Measurements from ENCODE around the gene DMBT1.

The DMBT1 gene

GRCh38 chr10:122647383-122647968 lies 86.9 kb downstream of the DMBT1 start:
- no peak for DNase-seq (ENCODE audit: low spot score)

- DNase-seq (ENCODE audit: low spot score) = peak; percentile 80
These were observed 88.3 kb downstream of the DMBT1 start for GRCh38 chr10:122648599-122649428.

GRCh38 chr10:122649903-122650302 lies 89.3 kb downstream of the DMBT1 start:
- no peak for DNase-seq (ENCODE audit: low spot score)

DNA sequence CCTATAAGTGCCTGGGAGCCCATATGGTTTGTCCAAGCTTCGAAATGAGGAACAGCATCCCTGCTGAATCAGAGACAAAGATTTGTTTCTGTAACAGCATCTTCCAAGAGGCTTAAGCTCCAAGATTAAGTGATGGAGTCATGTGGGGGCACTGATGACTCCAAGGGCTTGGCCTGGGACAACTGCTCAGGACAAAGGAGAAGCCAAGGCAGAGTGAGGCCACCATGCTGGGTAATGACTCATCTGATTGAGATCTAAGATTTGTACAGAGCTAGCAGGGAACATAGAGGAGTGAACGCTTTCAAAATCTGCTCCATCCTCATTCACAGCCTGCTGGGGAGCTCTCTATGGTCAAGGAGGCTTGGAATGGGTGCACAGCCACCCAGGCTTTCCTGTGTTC lies 89.8 kb downstream of the DMBT1 start:
- no peak for DNase-seq (ENCODE audit: low spot score)

DNA sequence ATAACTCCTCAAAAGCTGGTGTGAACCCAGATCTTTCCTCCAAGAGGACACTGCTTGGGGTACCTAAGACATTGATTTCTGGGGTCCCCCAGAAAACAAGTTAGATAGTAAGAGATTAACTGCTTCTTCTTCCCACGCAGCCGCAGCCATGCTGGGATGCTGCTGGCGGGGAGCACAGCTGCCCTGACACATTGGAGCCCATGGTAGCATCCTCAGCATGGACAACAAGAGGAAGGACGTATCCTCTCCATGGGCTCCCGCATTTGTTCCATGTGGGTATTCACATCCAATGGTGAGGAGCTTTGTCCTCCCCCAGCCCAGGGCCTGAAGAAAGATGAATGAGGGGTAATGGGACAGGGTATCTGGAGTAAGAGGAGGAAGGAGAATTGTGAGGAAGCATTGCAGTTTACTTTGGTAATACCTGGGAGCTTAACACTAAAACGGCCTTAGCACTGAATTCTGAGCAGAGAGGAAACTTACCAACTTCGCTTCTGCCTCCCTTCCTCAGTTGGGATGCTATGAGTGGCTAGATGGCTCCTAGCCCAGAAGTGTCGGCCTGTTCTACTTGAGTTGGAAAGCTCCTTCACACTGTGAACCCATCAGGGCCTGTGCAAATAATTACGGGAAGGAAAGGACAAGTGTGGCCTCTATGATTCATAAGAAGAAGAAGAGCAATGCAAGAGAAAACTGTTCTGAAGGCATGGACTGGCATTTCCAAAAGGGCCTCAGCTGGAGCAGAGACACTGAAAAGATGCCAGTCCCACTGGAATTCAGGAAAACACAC lies 95.2 kb downstream of the DMBT1 start:
- no peak for DNase-seq (ENCODE audit: low spot score)

DNA sequence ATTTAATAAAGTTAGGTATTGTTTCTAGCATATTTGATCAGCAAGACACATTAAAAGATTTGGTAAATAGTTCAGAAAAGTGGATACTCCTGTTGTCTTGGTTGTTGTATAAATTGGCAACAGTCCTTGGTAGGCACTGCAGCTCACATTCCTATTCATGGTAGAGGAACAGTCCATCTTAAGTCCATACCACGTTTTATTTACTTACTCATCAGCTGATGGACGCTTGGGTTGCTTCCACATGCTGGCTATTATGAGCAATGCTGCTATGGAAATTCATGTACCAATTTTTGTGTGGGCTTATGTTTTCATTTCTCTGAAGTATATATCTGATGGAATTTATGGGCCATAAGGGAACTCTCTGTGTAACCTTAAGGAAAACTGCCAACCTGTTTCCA lies 95.8 kb downstream of the DMBT1 start:
- DNase-seq (ENCODE audit: low spot score) = no peak

- no peak for DNase-seq (ENCODE audit: low spot score)
These were observed 96.2 kb downstream of the DMBT1 start for GRCh38 chr10:122656741-122657140.

GRCh38 chr10:122657255-122657654 lies 96.7 kb downstream of the DMBT1 start:
- no peak for DNase-seq (ENCODE audit: low spot score)

GRCh38 chr10:122657729-122658128 lies 97.2 kb downstream of the DMBT1 start:
- DNase-seq (ENCODE audit: low spot score) = no peak

DNA sequence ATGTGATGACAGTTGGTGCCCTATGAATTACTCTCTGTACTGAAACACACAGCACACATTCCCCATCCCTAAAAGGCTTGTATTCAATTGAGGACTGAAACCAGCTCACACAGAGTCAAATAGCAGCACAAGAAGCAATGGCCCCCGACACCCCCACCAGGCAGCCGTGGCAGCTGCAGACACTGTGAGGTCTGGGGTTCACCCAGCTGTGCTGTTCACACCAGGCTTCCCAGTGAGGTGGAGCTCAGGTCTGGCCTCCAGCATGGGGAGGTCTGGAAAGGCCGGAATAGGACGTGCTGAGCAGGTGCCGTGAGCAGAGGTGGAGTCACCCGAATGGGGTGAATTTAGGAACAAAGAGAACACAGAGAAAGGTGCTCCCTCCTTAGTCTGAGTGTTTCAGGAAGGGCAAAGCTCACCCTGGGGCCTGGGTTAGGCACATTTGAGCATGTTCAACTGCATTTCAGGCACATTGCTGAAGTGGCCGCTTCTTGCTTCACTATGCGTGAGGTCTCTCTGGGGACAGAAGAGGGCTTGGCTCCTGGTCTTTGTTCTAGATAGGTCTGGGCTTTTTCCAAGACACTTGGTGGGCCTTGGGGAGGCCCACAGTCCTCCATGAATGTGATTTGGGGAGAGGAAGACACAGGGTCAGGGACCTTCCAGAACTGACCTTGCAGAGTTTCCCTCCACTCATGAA lies 97.9 kb downstream of the DMBT1 start:
- no peak for DNase-seq (ENCODE audit: low spot score)

DNA sequence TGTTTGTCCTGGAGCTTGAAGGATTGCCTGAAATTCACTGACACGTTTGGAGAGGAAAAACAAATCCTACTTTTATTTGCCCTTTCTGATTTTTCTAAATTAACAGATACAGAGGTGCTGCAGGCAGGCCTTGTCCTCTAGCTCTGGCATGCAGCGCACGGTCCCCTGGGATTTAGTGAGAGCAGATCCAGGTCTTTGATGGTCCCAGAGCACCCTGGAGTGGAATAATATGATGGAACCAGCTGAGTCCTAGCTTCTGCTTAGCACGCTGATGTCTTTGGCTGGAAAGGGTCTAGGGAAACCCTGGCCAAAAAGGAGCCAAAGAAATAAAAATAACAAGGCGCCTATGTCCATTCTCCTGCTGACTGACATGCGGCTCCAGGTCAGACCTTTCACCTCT lies 98.6 kb downstream of the DMBT1 start:
- no peak for DNase-seq (ENCODE audit: low spot score)

- DNase-seq (ENCODE audit: low spot score) = no peak
These were observed 99.1 kb downstream of the DMBT1 start for GRCh38 chr10:122659651-122660050.

DNA sequence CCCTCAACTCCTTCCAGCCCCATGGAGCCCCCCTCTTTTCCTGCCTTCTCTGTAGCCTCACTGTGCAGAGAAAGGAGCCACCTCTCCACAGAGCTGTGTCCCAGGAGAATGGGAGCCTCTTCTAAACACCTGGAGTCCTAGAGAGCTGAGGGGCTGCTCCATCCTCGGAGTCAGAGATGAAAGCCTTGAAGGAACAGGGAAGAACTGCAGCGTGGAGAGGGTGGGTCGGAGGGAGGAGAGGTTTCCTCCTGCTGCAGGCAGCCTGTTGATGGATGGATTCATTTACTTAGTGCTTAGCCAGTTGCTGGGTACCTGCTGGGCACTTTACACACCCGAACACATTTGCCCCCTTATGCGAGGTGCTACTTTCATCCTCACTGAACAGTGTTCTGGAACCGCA lies 100.1 kb downstream of the DMBT1 start:
- DNase-seq (ENCODE audit: low spot score) = no peak

DNA sequence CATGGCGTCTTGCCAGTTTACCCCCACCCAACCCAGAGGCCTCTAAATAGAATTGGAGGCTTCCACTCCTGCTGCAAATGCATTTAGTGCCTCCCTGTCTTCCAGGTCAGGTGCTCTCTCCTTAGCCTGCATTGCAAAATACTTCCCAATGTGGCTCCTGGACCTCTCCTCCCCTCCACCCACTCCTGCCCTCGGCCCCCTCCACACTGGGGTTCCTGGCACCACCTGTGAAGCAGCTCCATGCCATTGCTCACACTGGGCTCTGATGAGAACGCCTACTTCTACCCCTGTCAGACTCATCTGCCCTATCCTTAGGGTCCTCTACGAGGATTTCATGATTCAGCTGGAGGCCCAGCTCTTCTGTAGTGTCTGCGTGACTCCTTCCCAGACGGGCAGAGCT lies 101.7 kb downstream of the DMBT1 start:
- DNase-seq (ENCODE audit: low spot score) = no peak

GRCh38 chr10:122663516-122664130 lies 103.1 kb downstream of the DMBT1 start:
- DNase-seq (ENCODE audit: low spot score) = no peak

DNA sequence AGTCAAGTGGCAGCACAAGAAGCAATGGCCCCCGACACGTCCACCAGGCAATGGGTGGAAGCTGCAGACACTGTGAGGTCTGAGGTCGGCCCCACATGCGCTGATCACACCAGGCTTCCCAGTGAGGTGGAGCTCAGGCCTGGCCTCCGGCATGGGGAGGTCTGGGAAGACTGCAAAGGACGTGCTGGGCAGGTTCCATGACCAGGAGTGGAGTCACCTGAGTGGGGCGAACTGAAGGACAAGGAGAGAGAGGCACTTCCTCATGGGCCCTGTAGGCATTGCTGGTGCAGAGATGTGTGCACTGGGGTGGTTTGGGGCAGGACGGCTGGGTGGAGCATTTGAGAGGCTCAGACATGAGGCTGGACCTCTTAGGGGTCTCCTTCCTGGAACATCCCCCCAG lies 103.9 kb downstream of the DMBT1 start:
- no peak for DNase-seq (ENCODE audit: low spot score)

DNA sequence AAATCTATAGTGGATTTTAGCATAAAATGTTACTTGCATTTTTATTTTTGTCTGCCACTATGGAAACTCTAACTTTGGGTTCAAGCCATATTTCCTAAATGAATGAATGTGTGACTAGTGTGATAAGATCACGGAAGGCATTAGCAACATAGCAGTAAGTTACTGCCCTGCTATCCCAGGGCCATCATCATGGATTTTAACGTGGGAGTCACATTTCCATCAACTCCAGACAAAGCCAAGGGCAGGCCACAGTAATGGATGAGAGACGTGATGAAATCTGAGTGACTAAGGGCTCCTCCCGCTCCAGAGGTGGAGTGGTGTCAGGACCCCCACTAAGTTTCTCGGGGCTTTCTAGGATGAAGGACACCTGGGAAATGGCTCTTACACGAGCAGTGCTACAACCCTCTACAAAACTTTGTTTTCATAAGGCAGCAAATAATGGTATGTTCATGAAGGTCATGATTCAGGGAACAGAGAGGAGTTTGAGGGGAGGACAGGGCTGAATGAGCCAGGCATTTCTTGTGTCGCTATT lies 104.8 kb downstream of the DMBT1 start:
- no peak for DNase-seq (ENCODE audit: low spot score)

GRCh38 chr10:122665946-122666345 lies 105.4 kb downstream of the DMBT1 start:
- no peak for DNase-seq (ENCODE audit: low spot score)

GRCh38 chr10:122669045-122669444 lies 108.5 kb downstream of the DMBT1 start:
- DNase-seq (ENCODE audit: low spot score) = no peak

DNA sequence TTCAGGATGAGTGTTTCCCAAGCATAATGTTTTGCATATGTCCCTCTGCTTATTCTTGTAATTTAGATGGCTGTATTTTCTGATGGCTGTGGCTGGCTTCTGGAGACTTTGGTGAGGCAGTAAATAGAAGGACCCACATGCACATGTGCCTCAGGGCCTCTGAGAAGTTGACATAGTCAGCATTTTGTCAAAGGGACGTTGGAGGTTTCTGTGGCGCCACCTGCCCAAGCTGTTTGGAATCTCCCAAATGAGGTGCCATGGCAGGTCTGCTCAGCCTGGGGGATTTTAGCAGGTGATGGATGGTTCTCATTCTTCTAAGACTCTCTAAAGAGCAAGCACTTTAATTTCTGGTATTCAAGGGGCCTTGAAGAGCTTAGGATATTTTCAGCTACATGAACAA lies 109.3 kb downstream of the DMBT1 start:
- DNase-seq (ENCODE audit: low spot score) = peak; percentile 36

- peak; percentile 16 for DNase-seq (ENCODE audit: low spot score)
These were observed 110.8 kb downstream of the DMBT1 start for GRCh38 chr10:122671355-122671754.

- DNase-seq (ENCODE audit: low spot score) = peak; percentile 34
These were observed 112.1 kb downstream of the DMBT1 start for GRCh38 chr10:122672655-122673054.
